ENCODE data around the gene GOLPH3L.
"Not testable (repeated sequence)": the region's sequence is repeated elsewhere in the genome, so short reads cannot be mapped to it uniquely, and the experiment has no call there.

Gene GOLPH3L

DNA sequence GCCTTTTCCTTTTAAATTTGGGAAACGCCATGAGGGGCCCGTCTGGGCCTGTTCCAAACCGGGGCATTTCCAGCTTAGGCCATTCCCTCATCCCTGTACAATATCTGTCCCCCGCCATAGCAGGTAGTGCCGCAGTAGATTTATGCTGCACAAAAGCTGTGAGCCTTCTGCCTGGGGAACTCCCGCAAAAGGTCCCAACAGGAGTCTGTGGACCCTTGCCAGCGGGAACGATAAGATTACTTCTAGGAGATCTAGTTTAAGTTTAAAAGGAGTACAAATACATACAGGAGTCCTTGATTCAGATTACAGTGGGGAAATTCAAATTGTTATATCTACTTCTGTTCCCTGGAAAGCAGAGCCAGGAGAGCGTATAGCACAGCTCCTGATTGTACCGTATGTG is 42.3 kb downstream of the GOLPH3L start:
- not testable (repeated sequence) for DNase-seq

DNA sequence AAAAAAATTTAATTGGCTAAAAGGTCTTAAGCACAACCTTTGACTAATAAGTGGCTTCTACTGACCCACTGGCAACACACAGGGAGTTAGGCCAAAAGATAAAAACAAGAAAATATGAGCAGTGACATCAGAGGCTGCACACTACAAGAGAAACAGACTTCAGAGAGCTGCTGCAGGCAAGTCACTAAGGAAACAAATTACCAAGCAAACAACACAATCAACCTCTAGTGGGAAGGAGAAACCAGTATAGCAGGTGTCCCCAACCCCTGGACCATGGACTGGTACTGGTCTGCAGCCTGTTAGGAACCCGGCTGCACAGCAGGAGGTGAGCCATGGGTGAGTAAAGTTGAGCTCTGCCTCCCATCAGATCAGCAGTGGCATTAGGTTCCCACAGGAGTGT is 46.8 kb downstream of the GOLPH3L start:
- no peak for DNase-seq

DNA sequence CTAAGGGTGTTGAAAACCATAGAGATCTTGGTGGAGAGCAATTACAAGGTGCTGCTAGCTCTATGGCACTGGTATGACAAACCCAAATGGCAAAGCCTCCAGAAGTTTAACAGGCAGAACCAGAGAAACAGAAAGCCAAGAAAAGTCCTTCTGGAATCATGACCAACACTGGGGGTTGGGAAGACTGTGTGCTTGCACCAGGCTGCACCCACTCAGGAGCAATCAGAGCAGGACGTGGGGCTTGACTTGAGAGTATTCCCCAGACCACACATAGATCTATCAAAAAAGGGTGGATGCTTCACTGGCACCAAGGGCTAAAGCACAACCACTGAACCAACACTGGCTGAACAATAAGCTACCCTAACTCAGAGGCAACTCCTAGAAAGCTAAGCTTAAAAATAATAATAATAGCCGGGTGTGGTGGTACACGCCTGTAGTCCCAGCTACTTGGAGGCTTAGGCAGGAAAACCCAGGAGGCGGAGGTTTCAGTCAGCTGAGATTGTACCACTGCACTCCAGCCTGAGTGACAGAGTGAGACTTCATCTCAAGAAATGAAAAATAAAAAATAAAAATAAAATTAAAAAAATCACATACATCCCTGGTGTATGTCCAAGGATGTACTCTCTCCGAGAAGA is 47.4 kb downstream of the GOLPH3L start:
- DNase-seq: no peak

DNA sequence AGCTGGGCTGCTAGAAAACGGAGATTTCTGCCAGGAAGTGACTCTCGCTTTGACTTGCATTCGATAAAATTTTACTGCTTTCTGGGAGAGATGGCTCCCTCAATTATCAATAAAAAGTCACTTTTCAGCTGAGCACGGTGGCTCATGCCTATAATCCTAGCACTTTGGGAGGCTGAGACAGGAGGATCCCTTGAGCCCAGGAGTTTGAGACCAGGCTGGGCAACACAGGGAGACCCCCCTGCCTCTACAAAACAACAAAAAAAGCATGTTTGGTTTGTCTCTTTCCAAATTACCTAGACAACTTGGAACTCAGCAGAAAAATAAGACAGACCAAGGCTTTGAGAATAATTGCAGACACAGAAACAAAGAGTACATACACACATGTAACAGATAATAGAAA is 54.7 kb downstream of the GOLPH3L start:
- no peak for DNase-seq

DNA sequence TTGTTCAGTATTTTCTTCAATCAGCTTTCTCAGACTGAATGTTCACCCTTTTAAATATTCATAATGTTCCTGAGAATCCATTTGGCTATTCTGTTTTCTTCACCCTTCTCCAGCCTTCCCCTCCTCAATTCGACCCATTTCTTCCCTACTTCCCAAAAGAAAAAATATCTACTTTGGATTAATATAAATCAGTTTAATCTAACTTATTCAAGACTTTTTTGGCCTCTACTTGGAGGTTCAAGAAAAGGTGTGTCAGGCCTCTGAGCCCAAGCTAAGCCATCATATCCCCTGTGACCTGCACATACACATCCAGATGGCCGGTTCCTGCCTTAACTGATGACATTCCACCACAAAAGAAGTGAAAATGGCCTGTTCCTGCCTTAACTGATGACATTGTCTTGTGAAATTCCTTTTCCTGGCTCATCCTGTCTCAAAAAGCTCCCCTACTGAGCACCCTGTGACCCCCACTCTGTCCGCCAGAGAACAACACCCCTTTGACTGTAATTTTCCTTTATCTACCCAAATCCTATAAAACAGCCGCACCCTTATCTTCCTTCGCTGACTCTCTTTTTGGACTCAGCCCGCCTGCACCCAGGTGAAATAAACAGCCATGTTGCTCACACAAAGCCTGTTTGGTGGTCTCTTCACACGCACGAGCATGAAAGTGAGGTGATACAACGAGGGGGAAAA is 55.7 kb downstream of the GOLPH3L start:
- DNase-seq: not testable (repeated sequence)

DNA sequence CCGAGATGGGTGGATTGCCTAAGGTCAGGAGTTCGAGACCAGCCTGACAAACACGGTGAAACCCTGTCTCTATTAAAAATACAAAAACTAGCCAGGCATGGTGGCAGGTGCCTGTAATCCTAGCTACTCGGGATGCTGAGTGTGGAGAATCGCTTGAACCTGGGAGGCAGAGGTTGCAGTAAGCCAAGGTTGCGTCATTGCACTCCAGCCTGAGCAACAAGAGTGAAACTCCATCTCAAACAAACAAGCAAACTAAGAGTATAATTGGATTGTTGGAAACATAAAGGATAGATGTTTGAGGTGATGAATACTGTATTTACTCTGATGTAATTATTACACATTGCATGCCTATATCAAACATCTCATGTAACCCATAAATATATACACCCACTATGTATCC is 58.5 kb downstream of the GOLPH3L start:
- DNase-seq: not testable (repeated sequence)

DNA sequence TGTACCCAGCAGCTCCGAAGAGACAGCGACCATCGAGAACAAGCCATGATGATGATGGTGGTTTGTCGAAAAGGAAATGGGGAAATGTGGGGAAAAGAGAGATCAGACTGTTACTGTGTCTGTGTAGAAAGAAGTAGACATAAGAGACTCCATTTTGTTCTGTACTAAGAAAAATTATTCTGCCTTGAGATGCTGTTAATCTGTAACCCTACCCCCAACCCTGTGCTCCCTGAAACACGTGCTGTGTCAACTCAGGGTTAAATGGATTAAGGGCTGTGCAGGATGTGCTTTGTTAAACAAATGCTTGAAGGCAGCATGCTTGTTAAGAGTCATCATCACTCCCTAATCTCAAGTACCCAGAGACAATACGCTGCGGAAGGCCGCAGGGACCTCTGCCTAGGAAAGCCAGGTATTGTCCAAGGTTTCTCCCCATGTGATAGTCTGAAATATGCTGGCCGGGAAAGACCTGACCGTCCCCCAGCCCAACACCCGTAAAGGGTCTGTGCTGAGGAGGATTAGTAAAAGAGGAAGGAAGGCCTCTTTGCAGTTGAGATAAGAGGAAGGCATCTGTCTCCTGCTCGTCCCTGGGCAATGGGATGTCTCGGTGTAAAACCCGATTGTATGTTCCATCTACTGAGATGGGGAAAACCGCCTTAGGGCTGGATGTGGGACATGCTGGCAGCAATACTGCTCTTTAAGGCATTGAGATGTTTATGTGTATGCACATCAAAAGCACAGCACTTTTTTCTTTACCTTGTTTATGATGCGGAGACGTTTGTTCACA is 61.9 kb downstream of the GOLPH3L start:
- not testable (repeated sequence) for DNase-seq

DNA sequence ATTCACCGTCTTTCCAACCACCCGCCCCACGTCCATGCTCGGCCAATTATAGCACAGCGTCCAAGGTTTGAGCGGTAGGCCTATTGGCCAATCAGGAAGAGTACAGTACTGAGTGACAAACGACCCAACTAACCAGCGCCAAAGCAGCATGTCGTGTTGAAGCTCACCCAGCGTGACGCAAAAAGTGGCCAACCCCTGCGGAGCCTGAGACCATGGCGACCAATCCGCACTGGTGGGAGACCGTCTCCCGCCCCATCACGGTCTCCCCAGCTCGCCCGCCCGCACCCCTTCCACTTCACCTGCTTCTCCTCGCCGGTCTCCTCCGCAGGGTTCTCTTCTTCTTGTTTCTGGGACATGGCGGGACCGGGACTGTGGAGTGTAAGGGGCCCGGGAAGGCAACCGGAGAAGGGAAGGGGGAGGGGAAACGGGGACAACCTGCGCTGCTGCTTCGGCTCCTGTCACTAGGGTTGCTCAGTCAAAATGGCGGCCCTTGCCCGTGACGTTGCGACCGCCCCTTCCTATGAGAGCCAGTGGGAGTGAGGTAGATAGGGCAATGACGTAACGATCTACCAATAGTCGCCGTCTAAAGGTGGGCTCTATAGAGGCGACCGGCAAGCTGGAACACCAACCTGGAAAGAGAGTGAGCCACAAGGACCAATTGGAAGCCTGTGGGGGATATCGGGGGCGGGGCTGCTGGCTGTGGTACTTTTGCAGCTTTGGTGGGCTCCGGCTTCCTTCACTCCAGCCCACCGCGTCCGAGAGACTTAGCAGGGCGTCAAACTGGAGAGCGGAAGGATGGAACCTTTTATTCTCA is 67.6 kb downstream of the GOLPH3L start, which contains the start of gene ENSA:
Gene ENSA (minus strand): TSS at position 498 of the 814 bp plus-strand sequence. CDS start 142 bp downstream, at position 356.
- DNase-seq: peak; percentile 93 to 100 (median 98)

DNA sequence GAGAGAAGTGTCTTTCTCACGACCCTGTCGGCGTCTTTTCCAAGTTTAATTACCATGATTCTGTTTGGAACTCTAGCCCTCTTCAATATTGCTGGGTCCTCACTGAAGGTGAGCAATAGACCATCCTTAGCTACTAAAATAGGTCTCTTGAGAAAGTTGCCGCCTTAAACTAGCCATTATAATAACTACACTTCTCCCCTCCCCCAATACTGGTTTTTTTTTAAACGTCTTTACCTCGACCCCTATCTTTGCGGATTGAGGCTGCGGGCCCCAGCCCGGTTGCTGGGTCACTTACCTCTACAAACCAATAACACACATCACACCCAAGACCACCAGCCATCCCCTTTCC is 68.2 kb downstream of the GOLPH3L start:
- DNase-seq: no peak

DNA sequence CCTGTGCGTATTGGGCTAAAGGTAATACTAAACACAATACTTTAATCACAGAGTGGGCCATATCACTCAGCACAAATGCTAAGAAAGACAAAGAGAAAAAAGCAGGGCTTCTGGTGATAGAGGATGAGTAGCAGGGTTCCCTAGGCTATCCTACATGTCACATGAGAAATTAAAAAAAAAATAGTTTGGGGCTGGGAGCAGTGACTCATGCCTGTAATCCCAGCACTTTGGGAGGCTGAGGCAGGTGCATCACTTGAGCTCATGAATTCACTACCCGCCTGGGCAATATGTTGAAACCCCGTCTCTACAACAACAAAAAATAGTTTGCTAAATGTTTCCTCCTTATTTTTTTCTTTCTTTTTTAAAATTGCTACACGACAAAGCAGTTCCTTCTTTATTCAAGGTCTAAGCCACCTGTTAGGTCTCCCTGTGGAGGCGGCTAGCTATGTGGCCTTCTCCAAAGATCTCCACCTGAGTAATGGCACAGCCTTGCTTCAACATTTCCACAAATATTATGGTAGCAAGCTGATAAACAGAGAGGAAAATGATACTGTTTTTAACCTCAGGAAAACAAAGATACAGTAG is 69.0 kb downstream of the GOLPH3L start:
- DNase-seq: no peak

DNA sequence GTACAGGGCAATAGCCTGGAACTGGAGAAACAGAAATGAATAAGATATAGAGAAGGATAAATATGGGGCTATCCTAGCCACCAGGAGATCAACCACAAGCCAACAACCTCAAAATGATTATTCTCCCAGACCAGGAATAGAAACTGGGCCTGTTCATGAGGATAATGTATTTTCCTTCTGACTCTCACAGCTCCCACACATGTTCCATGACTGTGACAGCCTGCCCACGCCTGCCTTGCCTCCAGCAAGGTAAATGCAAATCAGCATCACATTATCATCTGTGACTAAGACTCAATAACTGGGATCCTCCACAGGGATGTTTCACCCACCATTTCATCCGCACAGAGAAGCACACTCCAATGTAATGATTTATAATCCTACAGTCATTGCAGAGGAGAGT is 70.8 kb downstream of the GOLPH3L start:
- DNase-seq: no peak

DNA sequence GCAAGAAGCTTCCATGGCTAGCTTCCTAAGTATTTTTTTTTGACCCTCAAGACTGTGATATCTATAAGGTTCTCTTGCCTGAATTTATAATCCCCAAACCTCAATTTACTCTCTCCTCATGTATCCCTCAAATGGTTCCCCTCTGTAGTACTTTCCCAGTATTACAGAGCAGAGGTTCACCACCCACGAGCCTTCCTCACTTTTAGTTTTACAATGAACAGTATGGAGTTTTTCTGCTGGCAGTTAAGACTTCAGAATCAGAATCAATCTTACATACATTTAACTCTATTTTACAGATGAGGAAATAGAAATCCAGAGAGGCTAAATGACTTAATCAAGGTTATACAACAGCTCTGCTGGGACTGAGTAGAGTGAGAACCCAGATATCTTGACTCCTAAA is 72.4 kb downstream of the GOLPH3L start:
- not testable (repeated sequence) for DNase-seq

DNA sequence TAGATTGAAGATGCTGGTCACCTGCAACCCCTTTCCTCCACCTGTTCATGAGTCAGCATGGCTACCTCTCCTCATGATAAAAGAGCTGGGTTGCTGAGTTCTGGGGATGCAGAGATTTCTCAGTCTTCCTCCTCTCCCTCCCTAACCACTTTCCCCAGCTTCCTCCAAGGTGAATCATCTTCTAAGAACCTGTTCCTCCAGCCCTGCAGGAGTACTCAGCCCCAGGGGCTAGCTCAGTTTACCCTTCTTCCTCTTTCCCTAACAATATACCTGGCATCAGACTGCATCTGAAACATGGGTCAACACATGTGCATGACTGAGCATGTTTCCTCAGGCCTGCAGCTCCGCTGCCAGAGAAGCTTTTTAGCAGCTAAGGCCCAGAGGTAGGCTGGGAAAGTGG is 72.8 kb downstream of the GOLPH3L start:
- not testable (repeated sequence) for DNase-seq

DNA sequence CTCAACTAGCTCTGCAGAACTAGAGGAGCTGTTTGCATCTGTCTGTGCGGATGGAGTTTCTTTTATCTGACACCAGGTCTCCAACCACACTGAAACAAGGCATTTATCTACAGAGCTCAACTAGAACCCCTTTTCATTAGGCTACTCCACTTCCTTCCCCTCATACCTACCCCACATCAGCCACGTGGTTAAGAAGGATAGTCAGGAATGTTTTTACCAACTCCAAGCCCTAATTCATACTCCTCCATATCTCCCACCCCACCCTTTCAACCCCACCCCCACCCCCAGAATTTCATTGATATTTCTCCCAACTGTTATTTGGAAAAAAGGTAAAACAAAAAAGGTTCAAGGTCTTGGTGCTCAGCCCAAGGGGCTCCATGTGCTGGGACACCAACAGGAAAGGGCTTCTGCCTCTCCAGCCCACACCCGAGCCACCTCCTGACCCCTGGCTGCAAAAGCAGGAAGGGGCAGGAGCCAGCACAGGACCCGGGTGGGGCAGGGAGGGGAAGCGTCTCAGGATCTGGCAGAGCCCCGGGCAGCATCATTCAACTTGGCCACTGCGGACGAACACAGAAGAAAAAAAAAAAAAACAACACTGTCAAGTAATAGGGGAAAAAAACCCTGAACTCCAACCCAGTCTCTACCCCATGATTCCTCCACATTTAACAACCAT is 74.5 kb downstream of the GOLPH3L start:
- no peak for DNase-seq

DNA sequence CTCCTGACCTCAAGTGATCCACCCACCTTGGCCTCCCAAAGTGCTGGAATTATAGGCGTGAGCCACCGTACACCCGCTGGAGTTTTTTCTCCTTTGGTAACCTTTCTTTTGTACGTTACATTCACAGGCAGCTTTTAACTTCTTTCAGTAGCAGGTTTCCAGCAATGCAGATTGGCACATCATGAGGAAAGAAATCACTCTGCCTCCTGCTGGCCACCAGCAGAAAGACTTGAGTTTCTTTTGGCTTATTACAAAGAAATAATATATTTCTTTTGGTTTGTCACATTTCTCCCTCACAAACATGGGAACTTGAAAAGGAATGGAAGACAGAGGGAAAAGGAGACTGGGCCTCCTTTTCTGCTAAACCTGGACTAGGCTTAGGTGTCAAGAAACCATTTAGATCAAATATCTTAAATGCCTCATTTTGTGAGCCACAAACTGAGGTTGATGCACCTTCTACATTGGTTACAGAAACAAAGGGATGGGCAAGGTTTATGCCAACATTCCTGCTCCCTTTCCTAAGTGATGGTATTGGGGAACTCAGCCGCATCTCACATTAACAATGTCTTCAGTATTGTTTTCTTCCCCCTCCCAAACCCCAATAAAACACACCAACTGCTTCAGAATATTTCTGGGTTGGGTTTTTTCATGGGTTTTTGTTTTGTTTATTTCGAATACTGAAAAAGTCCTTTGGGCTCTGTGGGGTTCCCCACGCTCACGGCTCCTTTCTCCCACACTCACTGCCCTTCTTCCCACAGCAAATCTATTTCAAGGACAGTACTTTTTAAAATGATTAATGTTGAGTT is 75.3 kb downstream of the GOLPH3L start:
- DNase-seq: peak; percentile 22 to 74 (median 44)

DNA sequence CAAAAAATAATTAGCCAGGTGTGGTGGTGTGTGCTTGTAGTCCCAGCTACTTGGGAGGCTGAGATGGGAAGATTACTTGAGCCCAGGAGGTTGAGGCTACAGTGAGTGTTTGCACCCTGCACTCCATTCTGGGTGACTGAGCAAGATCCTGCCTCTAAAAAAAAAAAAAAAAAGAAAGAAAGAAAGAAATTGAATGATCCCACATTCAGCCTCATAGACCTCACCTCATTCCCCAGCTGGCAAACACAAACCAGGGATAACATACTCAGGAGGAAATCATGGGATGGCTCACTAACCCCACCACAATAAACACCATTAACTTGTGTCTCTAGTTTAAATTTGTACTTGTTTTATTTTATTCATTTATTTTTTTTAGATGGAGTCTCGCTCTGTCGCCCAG is 76.0 kb downstream of the GOLPH3L start:
- no peak for DNase-seq

DNA sequence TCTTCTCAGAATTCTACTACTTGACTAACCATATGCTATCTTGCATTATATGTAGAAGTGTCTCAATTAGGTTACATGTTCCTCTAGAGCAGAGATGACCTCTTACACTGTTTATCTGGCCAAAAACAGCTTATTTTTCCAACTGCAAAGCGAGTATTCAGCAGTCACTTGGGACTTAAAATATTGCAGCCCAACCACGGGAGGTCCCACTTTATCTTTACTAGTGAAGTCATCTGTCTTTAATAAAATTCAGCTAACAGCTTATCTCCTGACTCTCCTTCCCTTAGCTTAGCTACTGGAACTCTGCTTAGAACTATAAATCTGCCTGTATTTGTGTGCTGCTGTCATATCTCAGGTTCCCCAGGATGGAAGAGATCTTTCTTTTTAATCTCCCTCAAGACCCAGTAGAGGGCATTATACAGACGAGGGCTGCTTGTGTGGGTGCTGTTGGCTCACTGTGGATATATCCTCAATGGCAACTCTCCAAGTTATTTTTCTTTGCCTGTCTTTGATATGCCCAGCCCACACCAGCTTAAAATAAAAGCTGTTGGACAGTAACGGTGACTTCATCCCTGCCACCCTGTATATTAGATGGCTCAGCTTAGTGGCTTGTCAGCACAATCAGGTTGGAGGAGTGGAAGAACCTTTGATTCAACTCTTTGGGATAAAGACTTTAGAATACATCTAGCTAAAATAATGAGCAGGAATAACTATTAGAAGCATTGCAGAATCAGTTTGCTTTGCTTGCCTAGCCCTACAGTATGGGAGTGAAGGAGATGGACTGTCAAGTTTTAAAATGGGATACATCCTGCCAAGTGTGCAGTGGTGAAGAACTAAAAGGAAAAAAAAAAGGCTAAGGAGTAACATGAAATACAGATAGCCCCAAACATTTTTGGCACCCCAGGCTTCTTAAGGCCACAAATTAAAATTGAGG is 77.1 kb downstream of the GOLPH3L start:
- DNase-seq: peak in 2 of 6 experiments; percentile 12 to 13

DNA sequence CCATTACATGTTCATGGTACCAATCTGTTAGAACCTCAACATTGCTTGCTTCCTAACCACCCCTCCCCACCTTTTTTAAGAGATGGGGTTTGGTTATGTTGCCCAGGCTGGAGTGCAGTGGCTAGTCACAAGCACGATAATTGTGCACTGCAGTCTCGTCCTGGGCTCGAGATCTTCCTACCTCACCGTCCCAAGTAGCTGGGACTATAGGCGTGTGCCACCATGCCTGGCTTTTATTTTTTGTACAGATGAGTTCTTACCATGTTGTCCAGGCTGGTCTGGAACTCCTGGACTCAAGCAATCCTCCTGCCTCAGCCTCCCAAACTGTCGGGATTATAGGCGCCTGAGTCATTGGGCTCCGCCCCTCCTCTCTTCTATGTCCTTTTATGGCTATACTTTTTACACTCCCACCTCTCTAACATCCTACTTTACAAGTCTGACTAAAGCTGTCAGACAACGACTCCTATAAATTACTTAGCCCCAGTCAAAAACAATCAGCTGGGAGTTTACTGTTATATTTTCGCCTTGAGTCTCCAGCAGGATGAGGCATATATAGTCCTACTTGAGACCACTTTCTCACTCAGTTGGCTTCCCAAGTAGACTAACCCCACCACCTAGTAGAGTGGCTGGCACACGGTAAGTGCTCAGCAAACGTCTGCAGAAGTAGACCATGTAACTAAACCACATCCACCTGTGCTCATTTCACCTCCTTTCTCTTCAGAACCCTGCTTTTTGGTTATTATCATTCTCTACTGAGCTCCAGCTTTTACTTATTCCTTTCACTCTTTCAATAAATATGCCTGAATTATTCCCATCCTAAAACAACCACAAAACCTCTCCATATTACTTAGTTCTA is 81.4 kb downstream of the GOLPH3L start:
- DNase-seq: no peak
